Astrocyte of the hippocampus (primary cell): ENCODE results near the gene TACC3.
"Not testable (repeated sequence)": the region's sequence is repeated elsewhere in the genome, so short reads cannot be mapped to it uniquely, and the experiment has no call there.

ENCODE experiments used
- DNase-seq: peaks from one replicate; pipeline ENCODE4 v3.0.0; 2011; ENCODE audit warnings: low read depth, low spot score

TACC3 gene

DNA sequence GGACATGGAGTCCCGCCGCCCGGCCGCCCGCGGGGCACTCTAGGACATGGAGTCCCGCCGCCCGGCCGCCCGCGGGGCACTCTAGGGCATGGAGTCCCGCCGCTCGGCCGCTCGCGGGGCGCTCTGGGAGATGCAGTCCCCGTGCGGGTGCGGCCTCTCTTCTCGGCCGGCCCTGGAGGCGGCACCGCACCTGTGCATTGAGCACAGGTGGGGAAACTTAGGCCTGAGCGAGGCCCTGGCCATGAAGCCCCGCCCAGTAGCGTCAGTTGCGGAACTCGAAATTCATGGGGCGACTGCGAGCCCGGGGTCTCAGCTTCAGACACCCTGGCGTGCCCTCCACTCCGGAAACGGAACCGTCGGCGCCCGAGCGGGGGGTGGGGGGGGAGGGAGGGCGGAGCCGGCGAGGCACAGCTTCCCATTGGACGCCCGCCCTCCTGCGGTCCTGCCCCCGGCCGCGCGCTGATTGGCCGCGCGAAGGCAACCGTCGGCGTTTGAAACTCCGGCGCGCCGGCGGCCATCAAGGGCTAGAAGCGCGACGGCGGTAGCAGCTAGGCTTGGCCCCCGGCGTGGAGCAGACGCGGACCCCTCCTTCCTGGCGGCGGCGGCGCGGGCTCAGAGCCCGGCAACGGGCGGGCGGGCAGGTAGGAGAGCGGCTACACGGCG is at the start of gene TACC3, which contains the start of gene TMEM129:
Gene TACC3 (plus strand): TSS at position 519 of the 663 bp plus-strand sequence. CDS start 1,901 bp downstream, outside the sequence.
Gene TMEM129 (minus strand): TSS at position 321 of the 663 bp plus-strand sequence. CDS start 486 bp downstream, outside the sequence.
- DNase-seq, result peak; percentile 96

DNA sequence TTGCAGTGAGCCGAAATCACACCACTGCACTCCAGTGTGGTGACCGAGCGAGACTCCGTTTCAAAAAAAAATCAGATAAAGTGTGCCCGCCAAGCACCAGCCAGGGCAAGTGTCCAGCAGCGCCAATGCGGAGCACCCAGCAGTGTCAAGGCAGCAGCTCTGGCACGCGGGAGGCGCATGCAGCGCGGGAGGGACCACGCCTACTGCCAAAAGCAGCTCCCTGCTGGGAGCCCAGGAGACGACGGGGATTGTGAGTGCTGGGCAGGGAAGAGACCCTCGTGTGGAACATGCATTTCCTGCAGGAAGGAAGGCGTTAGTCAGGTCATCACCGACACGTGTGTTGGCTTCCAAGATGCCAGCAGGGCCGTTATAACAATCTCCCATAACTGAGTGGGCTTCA is 47.6 kb upstream of the TACC3 start:
- no peak for DNase-seq

DNA sequence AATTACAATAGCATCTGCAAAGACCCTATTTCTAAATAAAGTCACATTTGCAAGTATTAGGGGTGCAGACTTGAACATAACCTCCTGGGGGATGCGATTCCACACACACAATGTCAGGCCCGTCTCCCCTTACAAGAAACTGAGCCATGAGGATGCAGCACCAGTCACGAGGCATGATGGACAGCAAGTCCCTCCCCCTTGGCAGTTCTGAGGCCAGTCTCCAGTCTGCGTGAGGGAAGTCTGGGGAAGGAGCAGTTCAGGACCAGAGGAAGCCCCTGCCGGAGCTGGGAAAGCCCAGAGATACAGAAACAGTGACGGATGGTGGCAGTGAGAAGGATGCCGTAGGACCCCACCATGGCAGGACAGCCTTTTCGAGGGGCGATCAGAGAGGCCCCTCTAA is 46.6 kb upstream of the TACC3 start:
- no peak for DNase-seq

DNA sequence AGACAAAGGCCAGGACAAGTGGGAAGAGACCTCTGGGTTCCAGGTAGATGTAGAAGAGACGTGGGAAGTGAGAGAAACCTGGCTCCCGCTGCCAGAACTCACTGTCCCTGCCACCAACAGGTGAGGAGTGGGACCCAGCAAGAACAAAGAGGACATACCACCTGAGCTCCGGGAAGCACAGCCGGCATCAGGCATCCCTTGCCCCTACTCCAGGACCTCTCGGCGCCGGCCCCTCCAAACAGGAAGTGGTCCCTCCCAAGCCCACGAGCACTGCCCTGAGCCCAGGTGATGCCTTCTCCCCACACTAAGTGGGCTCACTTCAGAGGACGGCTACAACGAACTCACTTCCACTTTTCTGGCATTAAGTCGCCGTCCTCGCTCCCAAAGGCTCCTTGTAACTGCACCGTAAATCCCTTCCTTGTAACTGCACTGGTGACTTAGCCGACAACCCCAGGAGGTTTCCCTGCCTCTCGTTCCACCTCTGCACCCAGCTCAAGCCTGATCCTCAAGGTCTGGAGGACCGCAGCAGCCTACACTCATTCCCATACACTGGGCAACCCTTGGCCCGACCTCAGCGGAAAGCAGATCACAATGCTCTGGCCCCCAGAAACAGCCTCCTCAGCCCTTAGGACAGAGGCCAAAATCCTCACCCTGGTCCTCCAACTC is 46.1 kb upstream of the TACC3 start:
- DNase-seq, result no peak

DNA sequence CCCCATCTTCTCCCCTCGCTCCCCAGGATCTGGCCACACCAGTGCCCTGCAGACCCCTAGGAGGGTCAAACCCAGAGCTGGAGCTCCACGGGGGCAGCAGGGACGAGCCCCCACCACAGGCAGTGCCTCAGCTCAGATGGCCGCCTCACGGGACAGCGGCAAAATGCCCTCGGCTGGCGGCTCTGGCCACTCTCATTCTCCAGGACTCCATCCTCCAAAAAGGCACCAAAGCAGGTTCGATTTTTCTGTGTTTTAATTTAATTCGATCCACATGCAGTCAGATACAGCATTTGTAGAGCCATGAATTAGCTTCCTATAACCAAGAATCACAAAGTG is 45.6 kb upstream of the TACC3 start:
- DNase-seq, result no peak

DNA sequence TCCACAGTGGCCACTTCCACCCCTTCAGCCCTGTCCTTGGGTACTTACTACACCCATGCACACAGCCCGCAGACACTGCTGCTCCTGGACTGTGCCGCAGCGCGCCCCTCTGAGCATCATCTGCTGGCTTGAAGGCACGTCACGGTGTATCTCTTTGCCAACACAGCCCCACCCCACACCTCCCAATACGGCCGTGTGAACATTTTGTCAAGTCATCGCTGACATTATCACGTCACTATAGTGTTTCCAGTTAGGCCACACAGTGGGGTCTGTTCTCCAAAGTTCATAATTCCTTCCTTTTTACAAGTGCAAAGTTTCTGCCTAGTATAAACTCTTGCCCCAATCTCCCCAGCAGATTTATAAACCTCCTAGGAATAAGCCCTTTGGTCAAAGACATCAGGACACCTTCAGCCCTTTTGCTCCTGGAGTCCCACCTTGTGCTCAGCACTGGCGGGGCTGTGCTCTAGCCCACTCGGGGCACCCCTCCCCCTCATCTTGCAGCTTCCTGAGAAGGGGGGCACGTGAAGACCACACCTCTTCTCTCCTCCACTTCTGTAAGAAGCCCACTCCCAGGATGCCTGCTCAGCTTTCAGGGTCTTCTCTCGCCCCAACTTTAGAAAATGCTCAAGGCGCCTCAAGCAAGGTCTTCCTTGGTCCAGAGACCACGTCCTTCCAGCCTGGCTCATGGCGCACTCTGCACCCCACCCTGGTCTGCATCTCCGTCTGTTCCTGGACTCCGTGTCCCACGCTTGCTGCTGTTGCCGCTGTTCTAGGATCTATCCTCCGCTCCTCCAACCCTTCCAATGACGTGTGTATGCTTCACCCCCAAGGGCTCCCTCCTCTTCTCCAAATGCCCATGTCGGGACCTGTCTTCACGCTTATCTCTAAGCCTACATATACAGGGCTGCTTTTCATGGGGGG is 44.5 kb upstream of the TACC3 start:
- no peak for DNase-seq

DNA sequence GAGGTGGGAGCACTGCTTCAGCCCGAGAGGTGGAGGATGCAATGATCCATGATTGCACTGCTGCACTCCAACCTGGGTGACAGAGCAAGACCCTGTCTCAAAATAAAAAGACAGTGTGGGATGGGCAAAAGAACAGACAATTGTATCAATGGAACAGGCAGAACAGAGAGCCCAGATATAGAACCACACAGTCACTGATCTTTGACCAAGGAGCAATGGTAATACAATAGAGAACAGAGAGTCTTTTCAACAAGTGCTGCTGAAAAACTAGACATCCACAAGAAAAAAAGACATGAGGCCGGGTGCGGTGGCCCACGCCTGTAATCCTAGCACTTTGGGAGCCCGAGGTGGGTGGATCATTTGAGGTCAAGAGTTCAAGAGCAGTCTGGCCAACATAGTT is 43.1 kb upstream of the TACC3 start:
- no peak for DNase-seq

DNA sequence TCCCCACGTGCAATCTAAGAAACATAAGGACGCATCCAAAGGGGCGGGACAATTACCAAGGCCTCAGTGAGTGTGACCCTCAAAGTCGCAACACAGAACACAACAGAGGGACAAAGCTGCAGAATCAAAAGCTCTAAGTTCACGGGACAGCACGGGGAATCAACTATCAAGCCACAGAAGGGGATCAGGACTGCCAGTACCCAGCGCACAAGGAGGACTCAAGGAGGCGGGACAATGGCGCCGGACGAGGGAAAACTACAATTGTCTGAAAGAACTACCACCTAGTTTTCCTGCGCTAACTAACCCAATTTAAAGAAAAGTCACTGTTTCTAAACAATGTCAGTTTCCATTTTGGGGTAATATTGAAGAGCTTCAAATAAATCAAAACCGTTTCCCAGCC is 38.5 kb upstream of the TACC3 start:
- no peak for DNase-seq

DNA sequence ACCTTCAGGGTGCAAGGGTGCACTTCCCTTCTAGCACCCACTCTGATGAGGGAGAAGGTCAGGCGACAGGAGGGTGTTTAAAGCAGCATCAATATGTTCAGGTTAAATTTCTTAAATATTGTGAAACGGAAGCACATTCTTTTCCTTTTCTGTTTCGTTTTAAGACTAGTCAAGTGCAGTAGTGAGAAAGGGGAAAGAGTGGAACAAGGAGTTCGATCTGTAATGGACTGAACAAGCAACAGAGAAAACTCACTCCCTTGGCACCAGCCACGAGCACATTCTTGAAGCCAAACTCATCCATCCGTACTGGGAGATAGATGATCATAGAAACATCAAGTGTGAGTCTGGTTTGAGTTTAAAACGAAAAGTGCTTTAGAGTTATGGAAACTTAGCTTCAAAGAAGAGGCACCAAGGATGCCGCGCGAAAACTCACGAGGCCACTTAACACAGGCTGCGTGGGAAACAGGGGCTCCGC is 38.0 kb upstream of the TACC3 start:
- DNase-seq, result peak; percentile 78

DNA sequence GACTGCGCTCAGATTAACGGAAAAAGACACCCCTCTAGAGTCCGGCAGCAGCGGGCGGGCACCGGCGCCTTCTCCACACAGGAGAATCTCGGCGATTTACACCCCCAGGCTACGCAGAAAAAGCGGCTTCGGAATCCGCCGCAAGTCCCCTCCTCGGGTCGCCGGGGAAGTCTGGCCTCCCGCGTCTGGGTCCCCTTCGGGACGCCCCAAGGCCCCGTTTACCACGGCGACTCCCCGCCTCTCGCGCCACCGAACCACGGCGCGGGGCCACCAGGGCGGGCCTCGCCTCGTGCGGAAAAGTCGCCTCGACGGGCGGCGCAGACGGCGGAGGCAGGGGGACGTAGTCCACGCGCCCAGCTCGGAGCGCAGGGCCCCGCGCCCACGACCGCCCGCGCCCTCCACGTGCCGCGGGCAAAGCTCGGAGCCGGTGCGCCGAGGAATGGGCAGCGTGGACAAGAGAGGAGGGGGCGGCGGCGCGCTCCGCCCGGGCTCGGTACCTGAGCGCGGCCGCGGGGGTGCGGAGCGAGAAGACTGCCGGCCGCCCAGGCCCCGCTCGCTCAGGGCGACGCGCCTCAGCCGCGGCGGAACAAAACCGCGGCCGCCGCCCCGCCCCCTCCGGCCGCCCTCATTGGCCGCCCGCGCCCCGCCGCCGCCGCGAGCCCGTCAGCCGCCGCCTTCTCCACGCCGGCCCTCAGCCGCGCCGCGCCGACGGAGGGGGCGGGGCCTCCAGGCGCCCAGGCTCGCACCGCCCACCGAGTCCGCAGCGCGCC is 37.4 kb upstream of the TACC3 start, which contains the start of gene FAM53A:
Gene FAM53A (minus strand): TSS at position 578 of the 770 bp plus-strand sequence. CDS start 15,572 bp downstream, outside the sequence.
- DNase-seq, result peak; percentile 96

DNA sequence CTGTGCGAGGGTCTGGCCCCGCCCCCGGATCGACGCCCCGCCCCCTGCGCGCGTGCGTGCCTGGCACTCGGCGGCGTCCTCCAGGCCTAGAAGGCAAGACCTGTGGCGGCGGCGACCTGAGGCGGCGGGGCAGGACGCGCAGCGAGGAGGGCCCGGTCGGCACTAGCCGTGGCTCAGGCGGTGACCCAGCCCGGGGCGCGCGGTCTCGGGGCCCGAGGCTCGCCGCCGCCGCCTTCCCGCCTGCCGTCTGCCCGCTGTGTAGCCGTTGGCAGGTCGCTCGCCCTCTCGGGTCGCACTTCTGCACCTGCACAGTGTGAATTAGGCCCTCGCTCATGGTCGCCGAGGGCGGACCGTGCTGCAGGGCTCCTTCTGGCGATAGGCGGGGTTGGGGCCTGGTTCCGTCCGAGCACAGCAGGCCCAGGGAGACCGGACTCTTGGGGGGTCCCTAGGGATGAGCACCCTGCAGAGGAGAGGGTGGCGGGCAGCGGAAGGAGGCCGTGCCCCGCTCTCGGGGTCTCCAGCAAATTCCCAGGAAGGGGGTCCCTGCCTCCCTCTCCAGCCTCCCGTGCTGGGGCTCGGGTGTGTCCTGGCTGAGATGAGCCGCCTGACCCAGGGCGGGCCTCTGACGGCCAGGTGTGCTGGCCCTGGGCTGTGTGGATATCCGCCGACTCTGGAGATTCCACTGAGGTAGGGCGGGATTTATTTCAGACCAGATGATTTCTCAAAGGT is 36.7 kb upstream of the TACC3 start:
- DNase-seq, result no peak

DNA sequence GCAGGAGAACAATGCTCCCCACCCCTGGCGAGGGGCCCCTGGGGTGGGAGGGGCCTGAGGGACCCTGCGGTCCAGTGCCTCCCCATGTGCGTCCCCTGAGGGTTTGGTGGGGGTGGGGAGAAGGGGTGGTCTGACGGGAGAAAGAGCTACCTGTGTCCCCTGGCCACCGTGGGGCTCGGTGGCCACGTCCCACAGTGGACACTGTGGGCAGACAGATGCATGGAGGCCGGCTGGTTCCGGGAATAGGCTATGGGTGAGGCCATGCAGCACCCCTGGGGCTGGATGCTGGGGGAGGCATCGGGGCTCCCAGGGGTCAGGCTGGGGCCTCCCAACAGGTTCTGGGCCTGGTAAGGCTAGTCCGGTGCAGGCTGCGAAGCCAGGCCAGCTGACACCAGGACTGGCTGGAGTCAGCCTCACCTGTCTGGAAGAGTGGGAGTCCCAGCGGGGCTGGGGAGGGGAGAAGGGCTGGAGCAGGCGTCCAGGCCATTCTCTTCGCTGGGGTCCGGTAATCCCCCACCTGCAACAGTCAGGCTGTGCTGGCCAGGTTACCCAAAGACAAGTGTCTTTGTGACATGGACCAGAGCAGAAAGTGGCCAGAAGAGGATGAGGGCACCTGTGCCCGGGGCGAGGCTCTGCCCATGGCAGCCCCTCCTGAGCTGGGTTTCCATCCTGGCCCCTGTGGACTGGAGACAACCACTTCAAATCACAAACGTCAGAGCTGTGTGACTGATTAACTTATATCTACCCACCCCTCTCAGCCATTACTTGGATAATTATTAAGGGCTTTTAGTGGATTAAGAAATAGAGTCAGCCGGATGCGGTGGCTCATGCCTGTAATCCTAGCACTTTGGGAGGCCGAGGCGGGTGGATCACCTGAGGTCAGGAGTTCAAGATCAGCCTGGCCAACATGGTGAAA is 35.8 kb upstream of the TACC3 start:
- DNase-seq, result no peak

DNA sequence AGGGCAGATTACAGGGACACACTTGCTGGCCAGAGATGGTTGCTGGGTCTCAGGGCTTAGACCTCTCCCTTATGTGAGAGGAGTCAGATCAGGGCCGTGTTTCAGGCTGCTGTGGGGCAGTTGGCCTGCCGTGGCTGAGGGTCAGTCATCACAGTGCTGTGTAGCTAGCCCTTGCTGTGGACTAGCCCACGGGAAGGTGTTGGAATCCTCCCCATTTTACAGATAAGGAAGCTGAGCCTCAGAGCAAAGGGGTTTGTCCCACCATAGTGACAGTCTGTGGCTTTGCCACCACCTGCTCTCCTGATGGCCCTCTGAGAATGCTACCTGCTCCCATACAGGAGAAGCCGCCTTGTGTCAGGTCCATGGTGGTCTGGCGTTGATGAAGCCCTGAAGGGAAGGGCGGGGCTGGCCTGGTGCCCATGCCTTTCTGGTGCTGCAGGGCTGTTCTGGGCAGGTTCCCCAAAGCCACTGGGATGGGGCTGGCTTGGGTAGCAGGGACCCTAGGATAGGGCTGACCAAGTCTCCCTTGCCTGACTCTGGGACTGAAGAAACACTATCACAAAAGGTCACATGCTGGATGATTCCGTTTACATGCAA is 34.8 kb upstream of the TACC3 start:
- no peak for DNase-seq

DNA sequence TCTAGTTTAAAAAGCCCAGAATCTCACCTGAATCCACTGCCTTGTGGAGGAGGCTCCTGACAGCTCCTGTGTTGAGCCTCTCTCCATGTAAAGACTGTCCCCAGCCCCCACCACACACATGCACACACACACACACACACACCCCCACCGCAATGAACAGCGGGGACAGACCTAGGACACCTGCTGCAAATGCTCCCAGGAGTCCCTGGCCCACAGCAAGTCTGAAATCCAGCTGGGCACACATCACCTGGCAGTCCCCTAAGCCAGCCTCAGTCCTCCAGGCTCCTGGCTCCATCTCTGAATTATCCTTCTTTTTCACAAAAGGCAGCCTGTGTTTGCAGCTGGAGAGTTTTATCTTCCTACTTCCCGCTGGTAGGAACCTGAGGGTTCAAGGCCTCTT is 30.6 kb upstream of the TACC3 start:
- no peak for DNase-seq

DNA sequence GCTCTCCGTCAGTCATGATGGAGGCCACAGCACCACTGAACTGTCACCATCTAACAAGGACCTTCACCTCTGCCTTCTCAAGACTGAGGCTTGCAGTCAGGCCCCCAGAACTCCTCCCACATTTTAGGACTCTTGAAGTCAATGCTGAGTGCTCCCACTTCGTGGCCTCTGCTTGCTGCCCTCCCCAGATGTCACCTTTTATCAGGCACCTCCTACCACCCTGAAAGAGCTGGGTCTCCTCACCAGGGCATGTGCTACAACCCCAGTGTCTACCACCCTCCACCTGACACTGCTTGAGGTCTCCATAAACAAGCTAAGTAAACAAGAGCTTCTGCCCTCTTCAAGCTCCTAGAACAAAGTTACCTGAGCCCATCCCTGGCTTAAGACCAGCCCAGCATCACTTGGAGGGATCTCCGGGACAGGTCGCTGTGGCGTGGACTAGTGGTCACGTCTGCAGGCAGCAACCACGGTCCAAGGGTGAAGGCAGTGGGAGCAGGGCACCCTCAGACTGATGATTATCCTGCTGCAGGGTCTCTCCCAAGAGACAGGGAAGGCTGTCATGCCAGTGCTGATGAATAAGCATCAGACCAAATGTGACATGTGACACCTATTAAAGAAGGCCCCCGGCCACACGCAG is 29.5 kb upstream of the TACC3 start:
- no peak for DNase-seq

DNA sequence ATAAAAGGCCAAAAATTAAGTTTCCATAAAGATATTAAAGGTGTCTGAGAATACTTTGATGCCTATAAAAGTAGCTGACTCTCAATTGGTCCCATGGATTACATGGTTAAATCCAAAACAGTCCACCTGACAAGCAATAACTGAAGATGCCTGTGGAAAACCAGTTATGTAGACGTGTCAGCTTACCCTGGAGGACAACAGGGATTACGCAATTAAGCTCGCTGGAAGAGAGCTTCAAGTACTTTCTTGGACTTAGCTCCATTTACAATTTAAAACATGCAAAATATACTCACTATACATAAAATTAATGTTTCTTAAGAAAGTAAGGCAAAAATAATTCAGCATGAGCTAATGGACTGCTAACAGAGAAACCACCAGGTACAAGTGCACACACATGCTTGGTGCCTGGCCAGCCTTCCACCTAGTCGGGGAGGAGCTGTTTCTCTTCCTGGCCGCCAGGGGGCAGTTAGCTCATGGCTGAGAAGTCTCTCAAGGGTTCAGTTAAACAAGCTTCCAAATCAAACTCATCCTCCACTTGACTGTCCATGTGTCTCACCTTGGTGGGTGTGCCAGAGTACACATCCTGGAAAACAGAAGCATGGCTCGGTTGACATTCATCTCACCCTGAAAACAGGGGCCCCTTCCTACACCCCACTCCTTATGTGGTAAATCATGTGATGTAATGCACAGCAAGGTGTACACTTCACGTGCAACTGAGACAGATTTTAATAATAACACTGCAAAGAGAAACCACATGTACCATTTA is 28.0 kb upstream of the TACC3 start:
- peak; percentile 85 for DNase-seq

DNA sequence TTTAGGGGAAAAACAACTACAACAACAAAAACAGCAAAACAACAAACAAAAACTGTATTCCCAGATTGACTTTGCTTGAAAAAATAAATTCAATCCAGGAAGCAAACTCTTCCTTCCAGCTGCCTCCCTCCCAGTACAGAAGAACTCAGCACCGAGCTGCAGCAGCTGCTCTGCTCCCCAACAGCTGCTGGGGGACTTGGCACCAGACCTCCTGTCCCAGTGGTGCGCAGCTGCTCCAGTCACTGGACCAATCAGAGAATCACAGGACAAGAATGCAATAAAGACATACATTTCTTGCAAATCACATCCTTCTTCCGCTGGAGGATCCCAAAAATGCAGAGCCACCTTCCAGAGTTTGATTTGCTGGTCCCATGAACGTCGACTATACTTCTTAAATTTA is 25.4 kb upstream of the TACC3 start:
- DNase-seq, result no peak

DNA sequence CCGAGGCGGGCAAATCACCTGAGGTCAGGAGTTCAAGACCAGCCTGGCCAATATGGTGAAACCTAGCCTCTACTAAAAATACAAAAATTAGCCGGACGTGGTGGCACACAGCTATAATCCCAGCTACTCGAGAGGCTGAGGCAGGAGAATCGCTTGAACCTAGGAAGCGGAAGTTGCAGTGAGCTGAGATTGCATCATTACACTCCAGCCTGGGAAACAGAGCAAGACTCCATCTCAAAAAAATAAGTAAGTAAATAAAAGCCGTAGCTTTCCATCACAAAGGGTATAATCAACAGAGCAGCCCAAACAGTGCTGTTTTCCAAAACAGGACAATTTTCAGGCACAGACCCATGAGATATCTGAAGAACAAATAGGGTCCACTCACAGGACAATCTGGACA is 19.6 kb upstream of the TACC3 start:
- not testable (repeated sequence) for DNase-seq
